SK-N-SH (cell line): ENCODE data around the gene ABCC10.

ENCODE experiments used
- CTCF ChIP-seq: fragments of 200-600 bp; sonication (generic); IDR thresholded peaks from 2 replicates; pipeline ENCODE4 v1.6.1; 2017; ENCODE audit warnings: antibody characterized with exemption, mild to moderate bottlenecking, moderate library complexity
- EP300 ChIP-seq, 2 experiments: IDR thresholded peaks; 2 replicates each; pipeline versions ENCODE4 v1.4.0 to v1.6.1; 2012; ENCODE audit warnings: borderline replicate concordance in 1 of 2, low read depth in 1 of 2, low read length in 1 of 2
- SIN3A ChIP-seq: IDR thresholded peaks from 2 replicates; pipeline ENCODE4 v1.6.1; 2012; ENCODE audit warnings: low read depth, mild to moderate bottlenecking, low read length, moderate library complexity, borderline replicate concordance
- YY1 ChIP-seq: IDR thresholded peaks from 2 replicates; pipeline ENCODE4 v1.4.0; 2012; ENCODE audit warnings: low read depth, mild to moderate bottlenecking

GRCh38 chr6:43454290-43454695, 27.0 kb downstream of the ABCC10 start:
- peak; percentile 80 for TF ChIP-seq CTCF
- TF ChIP-seq YY1: no peak
- TF ChIP-seq SIN3A: no peak
- no peak for TF ChIP-seq EP300 (IDR thresholded peaks at IDR 0.05; ENCODE audit: borderline replicate concordance in 1 of 2, low read depth in 1 of 2, low read length in 1 of 2)
